WTC11 (cell line): ENCODE results near the gene ZBTB21. TPM values are rescaled to one million over a fixed set of nuclear protein-coding genes. Genes with fewer than 3 reads are reported as not detected.

Experiments
- ATAC-seq: fragments of 200-7000 bp; cut with Tn5 transposase; 2 replicates; pipeline ENCODE4 v1.10.0; 2021; ENCODE audit warnings: mild to moderate bottlenecking, moderate library complexity
- CTCF ChIA-PET: fragments of 300-600 bp; sonication (Branson Sonifier 250); formaldehyde crosslinking; loops from one replicate; lab custom pipeline; 2021; ENCODE audit warnings: antibody characterized with exemption; lab: Charles Lee
- POLR2A ChIA-PET: fragments of 350-600 bp; sonication (Branson Sonifier 250); formaldehyde crosslinking; loops from one replicate; lab custom pipeline; 2021; ENCODE audit warnings: antibody characterized with exemption; lab: Charles Lee
- DNase-seq: peaks from one replicate; pipeline ENCODE4 v3.0.0; 2021; ENCODE audit warnings: low spot score
- H3K27ac Mint-ChIP-seq: 2 replicates; pipeline ENCODE4 v1.8.0; 2021; ENCODE audit warnings: mixed read lengths
- H3K27me3 Mint-ChIP-seq: 2 replicates; pipeline ENCODE4 v1.8.0; 2021; ENCODE audit warnings: low read depth, mild to moderate bottlenecking, moderate library complexity, mixed read lengths
- H3K36me3 Mint-ChIP-seq: 2 replicates; pipeline ENCODE4 v1.8.0; 2021; ENCODE audit warnings: mixed read lengths
- H3K4me1 Mint-ChIP-seq: 2 replicates; pipeline ENCODE4 v1.8.0; 2022; ENCODE audit warnings: mixed read lengths
- H3K4me3 Mint-ChIP-seq: 2 replicates; pipeline ENCODE4 v1.8.0; 2021; ENCODE audit warnings: mild to moderate bottlenecking, moderate library complexity, mixed read lengths
- H3K9me3 Mint-ChIP-seq: 2 replicates; pipeline ENCODE4 v1.8.0; 2021; ENCODE audit warnings: mixed read lengths
- CREM ChIP-seq: sonication (generic); formaldehyde crosslinking; IDR thresholded peaks from 2 replicates; pipeline ENCODE4 v1.8.1; 2022; ENCODE audit warnings: mild to moderate bottlenecking, missing genetic modification reagents, moderate library complexity
- FOXJ3 ChIP-seq: sonication (generic); formaldehyde crosslinking; IDR thresholded peaks from 2 replicates; pipeline ENCODE4 v1.9.0; 2021; ENCODE audit warnings: missing genetic modification reagents, mild to moderate bottlenecking, borderline replicate concordance
- NFATC4 ChIP-seq: fragments of 250-450 bp; sonication (Bioruptor Pico); IDR thresholded peaks from 2 replicates; pipeline ENCODE4 v1.9.0; 2021; ENCODE audit warnings: mild to moderate bottlenecking
- NFE2L1 ChIP-seq: sonication (generic); formaldehyde crosslinking; IDR thresholded peaks from 2 replicates; pipeline ENCODE4 v1.8.1; 2023; ENCODE audit warnings: missing genetic modification reagents
- NR2C2 ChIP-seq: sonication (generic); formaldehyde crosslinking; IDR thresholded peaks from 2 replicates; pipeline ENCODE4 v1.8.0; 2022; ENCODE audit warnings: mild to moderate bottlenecking, missing genetic modification reagents
- NR3C1 ChIP-seq: sonication (generic); formaldehyde crosslinking; conservative IDR thresholded peaks from 2 replicates; pipeline ENCODE4 v1.8.1; 2023; ENCODE audit warnings: low read depth, mild to moderate bottlenecking, missing genetic modification reagents
- OVOL2 ChIP-seq: fragments of 250-450 bp; sonication (Bioruptor Pico); IDR thresholded peaks from 2 replicates; pipeline ENCODE4 v1.9.0; 2021; ENCODE audit warnings: mild to moderate bottlenecking, borderline replicate concordance
- PRRX2 ChIP-seq: fragments of 250-450 bp; sonication (Bioruptor Pico); IDR thresholded peaks from 2 replicates; pipeline ENCODE4 v1.8.0; 2021; ENCODE audit warnings: mild to moderate bottlenecking
- SMAD3 ChIP-seq: sonication (generic); formaldehyde crosslinking; IDR thresholded peaks from 2 replicates; pipeline ENCODE4 v1.8.0; 2022; ENCODE audit warnings: missing genetic modification reagents, mild to moderate bottlenecking, borderline replicate concordance
- SOX15 ChIP-seq: fragments of 250-450 bp; sonication (Bioruptor Pico); IDR thresholded peaks from 2 replicates; pipeline ENCODE4 v1.9.0; 2021; ENCODE audit warnings: mild to moderate bottlenecking
- TEAD1 ChIP-seq: sonication (generic); formaldehyde crosslinking; IDR thresholded peaks from 2 replicates; pipeline ENCODE4 v1.8.0; 2022; ENCODE audit warnings: mild to moderate bottlenecking, missing genetic modification reagents
- TP53 ChIP-seq: sonication (generic); formaldehyde crosslinking; IDR thresholded peaks from 2 replicates; pipeline ENCODE4 v1.8.1; 2023; ENCODE audit warnings: mild to moderate bottlenecking, missing genetic modification reagents
- ZNF121 ChIP-seq: sonication (generic); formaldehyde crosslinking; IDR thresholded peaks from 2 replicates; pipeline ENCODE4 v1.8.0; 2023; ENCODE audit warnings: missing genetic modification reagents
- ZNF416 ChIP-seq: fragments of 250-450 bp; sonication (Bioruptor Pico); IDR thresholded peaks from 2 replicates; pipeline ENCODE4 v1.9.0; 2021; ENCODE audit warnings: mild to moderate bottlenecking, inconsistent platforms
- total RNA-seq: library from RNA; stranded (reverse); gene quantifications from 3 replicates; pipeline ENCODE4 v1.2.3, GENCODE V29; 2021
- TF ChIP-seq, protein P1 (sequence below): sonication (generic); formaldehyde crosslinking; IDR thresholded peaks from 2 replicates; pipeline ENCODE4 v1.8.1; 2023; ENCODE audit warnings: mild to moderate bottlenecking, missing genetic modification reagents, moderate library complexity
- TF ChIP-seq, protein P2 (sequence below): sonication (generic); formaldehyde crosslinking; IDR thresholded peaks from 2 replicates; pipeline ENCODE4 v1.8.0; 2022; ENCODE audit warnings: mild to moderate bottlenecking, missing genetic modification reagents
- TF ChIP-seq, protein P3 (sequence below): fragments of 250-450 bp; sonication (Bioruptor Pico); IDR thresholded peaks from 2 replicates; pipeline ENCODE4 v1.9.0; 2021; ENCODE audit warnings: mild to moderate bottlenecking
- TF ChIP-seq, protein P4 (sequence below): sonication (generic); formaldehyde crosslinking; IDR thresholded peaks from 2 replicates; pipeline ENCODE4 v1.8.0; 2023; ENCODE audit warnings: missing genetic modification reagents, mild to moderate bottlenecking, borderline replicate concordance
- TF ChIP-seq, protein P5 (sequence below): sonication (generic); formaldehyde crosslinking; IDR thresholded peaks from 2 replicates; pipeline ENCODE4 v1.8.0; 2022; ENCODE audit warnings: missing genetic modification reagents

Gene ZBTB21
- total RNA-seq, 1 experiment from 2014 or later: 13.8 TPM

DNA sequence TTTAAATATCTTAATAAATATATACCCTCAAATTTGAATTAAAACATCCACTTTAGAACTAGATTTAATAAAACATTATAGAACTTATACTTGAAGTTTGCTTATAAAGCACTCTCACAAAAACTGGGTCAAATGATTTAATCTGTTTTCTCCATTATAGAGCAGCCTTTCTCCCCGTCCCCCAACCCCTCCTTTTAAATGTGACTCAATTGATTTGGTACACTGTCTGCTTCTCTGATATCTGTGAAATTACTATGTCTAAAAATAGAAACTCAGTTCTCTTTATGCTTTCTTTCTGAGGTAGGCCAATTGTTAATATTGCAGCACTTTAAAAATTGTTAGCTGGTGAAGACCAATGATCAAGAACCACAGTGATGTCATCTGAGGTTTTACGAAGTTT is 6.9 kb upstream of the ZBTB21 start:
- ChIA-PET CTCF (no interaction called here), POLR2A (interaction anchor here (0.7 kb wide), 1 partner anchor 99 kb away, joined by 3 read pairs; no protein-coding TSS in a partner anchor)
- Mint-ChIP-seq H3K4me1 (peaks cover 9% of the 10 kb centered on the region), H3K27ac (no peak overlapping the region), H3K4me3 (no peak overlapping the region), H3K27me3 (peaks cover 19% of the 10 kb centered on the region), H3K36me3 (peaks cover 3% of the 10 kb centered on the region), H3K9me3 (peaks cover 10% of the 10 kb centered on the region)
- DNase-seq (no peak), ATAC-seq (no peak)
- TF ChIP-seq NFE2L1 (CRISPR knock-in tag) (no peak), TP53 (no peak), NFATC4 (CRISPR knock-in tag) (no peak), TEAD1 (CRISPR knock-in tag) (no peak), OVOL2 (CRISPR knock-in tag) (no peak), FOXJ3 (CRISPR knock-in tag) (no peak), ZNF416 (CRISPR knock-in tag) (no peak), NR2C2 (CRISPR knock-in tag) (no peak), NR3C1 (no peak), CREM (CRISPR knock-in tag) (no peak), ZNF121 (CRISPR knock-in tag) (no peak), SOX15 (CRISPR knock-in tag) (no peak), PRRX2 (no peak), SMAD3 (no peak)
- TF ChIP-seq, protein P1, sequence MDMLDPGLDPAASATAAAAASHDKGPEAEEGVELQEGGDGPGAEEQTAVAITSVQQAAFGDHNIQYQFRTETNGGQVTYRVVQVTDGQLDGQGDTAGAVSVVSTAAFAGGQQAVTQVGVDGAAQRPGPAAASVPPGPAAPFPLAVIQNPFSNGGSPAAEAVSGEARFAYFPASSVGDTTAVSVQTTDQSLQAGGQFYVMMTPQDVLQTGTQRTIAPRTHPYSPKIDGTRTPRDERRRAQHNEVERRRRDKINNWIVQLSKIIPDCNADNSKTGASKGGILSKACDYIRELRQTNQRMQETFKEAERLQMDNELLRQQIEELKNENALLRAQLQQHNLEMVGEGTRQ: no peak
- TF ChIP-seq, protein P2, sequence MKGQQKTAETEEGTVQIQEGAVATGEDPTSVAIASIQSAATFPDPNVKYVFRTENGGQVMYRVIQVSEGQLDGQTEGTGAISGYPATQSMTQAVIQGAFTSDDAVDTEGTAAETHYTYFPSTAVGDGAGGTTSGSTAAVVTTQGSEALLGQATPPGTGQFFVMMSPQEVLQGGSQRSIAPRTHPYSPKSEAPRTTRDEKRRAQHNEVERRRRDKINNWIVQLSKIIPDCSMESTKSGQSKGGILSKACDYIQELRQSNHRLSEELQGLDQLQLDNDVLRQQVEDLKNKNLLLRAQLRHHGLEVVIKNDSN (CRISPR knock-in tag): no peak
- TF ChIP-seq, protein P3, sequence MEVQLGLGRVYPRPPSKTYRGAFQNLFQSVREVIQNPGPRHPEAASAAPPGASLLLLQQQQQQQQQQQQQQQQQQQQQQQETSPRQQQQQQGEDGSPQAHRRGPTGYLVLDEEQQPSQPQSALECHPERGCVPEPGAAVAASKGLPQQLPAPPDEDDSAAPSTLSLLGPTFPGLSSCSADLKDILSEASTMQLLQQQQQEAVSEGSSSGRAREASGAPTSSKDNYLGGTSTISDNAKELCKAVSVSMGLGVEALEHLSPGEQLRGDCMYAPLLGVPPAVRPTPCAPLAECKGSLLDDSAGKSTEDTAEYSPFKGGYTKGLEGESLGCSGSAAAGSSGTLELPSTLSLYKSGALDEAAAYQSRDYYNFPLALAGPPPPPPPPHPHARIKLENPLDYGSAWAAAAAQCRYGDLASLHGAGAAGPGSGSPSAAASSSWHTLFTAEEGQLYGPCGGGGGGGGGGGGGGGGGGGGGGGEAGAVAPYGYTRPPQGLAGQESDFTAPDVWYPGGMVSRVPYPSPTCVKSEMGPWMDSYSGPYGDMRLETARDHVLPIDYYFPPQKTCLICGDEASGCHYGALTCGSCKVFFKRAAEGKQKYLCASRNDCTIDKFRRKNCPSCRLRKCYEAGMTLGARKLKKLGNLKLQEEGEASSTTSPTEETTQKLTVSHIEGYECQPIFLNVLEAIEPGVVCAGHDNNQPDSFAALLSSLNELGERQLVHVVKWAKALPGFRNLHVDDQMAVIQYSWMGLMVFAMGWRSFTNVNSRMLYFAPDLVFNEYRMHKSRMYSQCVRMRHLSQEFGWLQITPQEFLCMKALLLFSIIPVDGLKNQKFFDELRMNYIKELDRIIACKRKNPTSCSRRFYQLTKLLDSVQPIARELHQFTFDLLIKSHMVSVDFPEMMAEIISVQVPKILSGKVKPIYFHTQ (CRISPR knock-in tag): no peak
- TF ChIP-seq, protein P4, sequence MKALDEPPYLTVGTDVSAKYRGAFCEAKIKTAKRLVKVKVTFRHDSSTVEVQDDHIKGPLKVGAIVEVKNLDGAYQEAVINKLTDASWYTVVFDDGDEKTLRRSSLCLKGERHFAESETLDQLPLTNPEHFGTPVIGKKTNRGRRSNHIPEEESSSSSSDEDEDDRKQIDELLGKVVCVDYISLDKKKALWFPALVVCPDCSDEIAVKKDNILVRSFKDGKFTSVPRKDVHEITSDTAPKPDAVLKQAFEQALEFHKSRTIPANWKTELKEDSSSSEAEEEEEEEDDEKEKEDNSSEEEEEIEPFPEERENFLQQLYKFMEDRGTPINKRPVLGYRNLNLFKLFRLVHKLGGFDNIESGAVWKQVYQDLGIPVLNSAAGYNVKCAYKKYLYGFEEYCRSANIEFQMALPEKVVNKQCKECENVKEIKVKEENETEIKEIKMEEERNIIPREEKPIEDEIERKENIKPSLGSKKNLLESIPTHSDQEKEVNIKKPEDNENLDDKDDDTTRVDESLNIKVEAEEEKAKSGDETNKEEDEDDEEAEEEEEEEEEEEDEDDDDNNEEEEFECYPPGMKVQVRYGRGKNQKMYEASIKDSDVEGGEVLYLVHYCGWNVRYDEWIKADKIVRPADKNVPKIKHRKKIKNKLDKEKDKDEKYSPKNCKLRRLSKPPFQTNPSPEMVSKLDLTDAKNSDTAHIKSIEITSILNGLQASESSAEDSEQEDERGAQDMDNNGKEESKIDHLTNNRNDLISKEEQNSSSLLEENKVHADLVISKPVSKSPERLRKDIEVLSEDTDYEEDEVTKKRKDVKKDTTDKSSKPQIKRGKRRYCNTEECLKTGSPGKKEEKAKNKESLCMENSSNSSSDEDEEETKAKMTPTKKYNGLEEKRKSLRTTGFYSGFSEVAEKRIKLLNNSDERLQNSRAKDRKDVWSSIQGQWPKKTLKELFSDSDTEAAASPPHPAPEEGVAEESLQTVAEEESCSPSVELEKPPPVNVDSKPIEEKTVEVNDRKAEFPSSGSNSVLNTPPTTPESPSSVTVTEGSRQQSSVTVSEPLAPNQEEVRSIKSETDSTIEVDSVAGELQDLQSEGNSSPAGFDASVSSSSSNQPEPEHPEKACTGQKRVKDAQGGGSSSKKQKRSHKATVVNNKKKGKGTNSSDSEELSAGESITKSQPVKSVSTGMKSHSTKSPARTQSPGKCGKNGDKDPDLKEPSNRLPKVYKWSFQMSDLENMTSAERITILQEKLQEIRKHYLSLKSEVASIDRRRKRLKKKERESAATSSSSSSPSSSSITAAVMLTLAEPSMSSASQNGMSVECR (CRISPR knock-in tag): no peak
- TF ChIP-seq, protein P5, sequence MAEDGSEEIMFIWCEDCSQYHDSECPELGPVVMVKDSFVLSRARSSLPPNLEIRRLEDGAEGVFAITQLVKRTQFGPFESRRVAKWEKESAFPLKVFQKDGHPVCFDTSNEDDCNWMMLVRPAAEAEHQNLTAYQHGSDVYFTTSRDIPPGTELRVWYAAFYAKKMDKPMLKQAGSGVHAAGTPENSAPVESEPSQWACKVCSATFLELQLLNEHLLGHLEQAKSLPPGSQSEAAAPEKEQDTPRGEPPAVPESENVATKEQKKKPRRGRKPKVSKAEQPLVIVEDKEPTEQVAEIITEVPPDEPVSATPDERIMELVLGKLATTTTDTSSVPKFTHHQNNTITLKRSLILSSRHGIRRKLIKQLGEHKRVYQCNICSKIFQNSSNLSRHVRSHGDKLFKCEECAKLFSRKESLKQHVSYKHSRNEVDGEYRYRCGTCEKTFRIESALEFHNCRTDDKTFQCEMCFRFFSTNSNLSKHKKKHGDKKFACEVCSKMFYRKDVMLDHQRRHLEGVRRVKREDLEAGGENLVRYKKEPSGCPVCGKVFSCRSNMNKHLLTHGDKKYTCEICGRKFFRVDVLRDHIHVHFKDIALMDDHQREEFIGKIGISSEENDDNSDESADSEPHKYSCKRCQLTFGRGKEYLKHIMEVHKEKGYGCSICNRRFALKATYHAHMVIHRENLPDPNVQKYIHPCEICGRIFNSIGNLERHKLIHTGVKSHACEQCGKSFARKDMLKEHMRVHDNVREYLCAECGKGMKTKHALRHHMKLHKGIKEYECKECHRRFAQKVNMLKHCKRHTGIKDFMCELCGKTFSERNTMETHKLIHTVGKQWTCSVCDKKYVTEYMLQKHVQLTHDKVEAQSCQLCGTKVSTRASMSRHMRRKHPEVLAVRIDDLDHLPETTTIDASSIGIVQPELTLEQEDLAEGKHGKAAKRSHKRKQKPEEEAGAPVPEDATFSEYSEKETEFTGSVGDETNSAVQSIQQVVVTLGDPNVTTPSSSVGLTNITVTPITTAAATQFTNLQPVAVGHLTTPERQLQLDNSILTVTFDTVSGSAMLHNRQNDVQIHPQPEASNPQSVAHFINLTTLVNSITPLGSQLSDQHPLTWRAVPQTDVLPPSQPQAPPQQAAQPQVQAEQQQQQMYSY (CRISPR knock-in tag): no peak
